ENCODE measurements around the gene HNRNPA1. TPM values are rescaled to one million over a fixed set of nuclear protein-coding genes. Genes with fewer than 3 reads are reported as not detected.
"Not testable (repeated sequence)": the region's sequence is repeated elsewhere in the genome, so short reads cannot be mapped to it uniquely, and the experiment has no call there.

Gene HNRNPA1
- 389 TPM for total RNA-seq
- long read RNA-seq, full-length matches to known transcripts, result 746 of 773 reads
- long read RNA-seq, partial matches to known transcripts, result 11 of 773 reads
- long read RNA-seq, other reads (novel, unspliced or antisense), result 16 of 773 reads

DNA sequence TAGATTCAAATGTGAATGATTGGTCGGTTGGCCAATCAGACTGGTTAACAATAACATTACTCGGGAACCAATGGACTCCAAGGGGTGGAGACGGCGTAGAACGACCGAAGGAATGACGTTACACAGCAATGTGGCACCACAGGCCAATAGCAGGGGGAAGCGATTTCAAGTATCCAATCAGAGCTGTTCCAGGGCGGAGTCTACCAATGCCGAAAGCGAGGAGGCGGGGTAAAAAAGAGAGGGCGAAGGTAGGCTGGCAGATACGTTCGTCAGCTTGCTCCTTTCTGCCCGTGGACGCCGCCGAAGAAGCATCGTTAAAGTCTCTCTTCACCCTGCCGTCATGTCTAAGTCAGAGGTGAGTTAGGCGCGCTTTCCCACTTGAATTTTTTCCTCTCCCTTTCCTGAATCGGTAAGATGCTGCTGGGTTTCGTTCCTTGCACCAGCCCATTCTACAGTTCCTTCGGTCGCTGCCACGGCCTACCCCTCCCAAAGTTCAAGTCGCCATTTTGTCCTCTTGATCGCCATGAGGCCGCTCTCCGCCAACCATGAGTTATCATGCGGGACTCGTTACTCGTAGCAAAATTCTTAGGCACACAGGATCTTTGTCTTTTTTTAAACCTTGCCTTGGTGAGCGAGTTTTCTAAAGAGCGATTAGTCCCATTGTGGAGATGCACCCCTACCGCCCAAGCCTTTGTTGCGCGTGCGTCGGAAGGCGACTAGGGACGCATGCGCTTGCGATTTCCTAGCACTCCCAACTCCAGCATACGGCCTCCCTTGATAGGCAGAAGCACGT is at the start of gene HNRNPA1:
Gene HNRNPA1 (plus strand): TSS at position 259 of the 793 bp plus-strand sequence. CDS start 82 bp downstream, at position 341.
- intact Hi-C loops (cut with DNase I), result no loop called here
- ATAC-seq (ENCODE audit: poor library complexity), result peak; percentile 90
- peak; percentile 93 for DNase-seq

- ATAC-seq (ENCODE audit: poor library complexity); DNase-seq; intact Hi-C loops (cut with DNase I): not testable (repeated sequence)
Observed at GRCh38 chr12:54231269-54231668, 49.3 kb upstream of the HNRNPA1 start.

DNA sequence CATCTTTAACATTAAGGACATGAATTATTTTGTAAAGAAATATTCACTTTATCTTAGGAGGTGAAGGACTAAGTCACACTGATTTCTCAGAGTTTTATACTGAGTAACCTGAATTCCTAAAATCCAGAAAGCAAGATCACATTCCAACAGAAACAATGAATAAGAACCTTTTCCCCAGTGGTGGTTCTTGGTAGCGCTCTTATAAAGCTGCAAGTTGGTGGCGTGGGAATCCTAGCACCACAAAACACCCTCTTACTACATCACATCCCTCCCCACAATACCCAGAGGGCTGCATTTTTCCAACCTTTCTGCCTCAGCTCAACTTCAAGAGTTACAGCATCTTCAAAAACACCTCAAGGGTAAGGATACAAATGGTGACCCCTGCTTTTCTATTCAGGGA is 47.7 kb upstream of the HNRNPA1 start:
- DNase-seq, result no peak
- ATAC-seq (ENCODE audit: poor library complexity), result no peak
- intact Hi-C loops (cut with DNase I), result no loop called here

GRCh38 chr12:54238531-54238930 is 42.0 kb upstream of the HNRNPA1 start:
- intact Hi-C loops (cut with DNase I), result no loop called here
- ATAC-seq (ENCODE audit: poor library complexity), result no peak

GRCh38 chr12:54239620-54240019 is 40.9 kb upstream of the HNRNPA1 start:
- ATAC-seq (ENCODE audit: poor library complexity) (no peak), DNase-seq (no peak)
- intact Hi-C loops (cut with DNase I), result no loop called here

More at GRCh38 chr12:54238531-54238930, 42.0 kb upstream of the HNRNPA1 start:
- DNase-seq, result no peak

GRCh38 chr12:54240129-54240528 is 40.4 kb upstream of the HNRNPA1 start:
- intact Hi-C loops (cut with DNase I), result no loop called here
- DNase-seq, result no peak
- ATAC-seq (ENCODE audit: poor library complexity), result no peak

DNA sequence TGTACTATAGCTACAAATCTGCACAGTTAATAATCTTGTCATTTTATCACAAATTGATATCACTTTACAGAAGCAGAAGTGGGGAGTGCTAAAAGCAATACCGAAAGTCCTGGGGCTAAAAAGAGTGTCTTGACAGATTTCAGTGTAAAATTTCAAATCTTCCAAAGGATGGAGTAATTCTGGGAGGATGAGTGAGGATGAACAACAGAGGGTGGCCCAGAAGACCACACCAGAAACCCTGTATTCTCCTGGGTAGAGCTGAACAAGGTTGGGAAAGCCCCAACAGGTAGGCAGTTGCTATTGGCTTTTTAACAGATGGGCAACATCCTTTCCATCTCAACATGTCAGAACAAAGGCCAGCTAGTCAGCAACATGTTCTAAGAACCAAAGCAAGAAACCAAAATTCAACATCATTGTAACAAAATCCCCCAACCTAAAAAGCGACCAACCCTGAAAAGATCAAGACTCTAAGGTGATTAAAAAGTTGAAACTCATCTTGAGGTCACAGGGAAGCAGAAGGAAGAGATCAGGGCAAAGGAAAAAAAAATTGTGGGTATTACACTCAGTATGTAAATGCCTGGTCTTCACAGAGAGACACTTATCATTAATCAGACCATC is 39.4 kb upstream of the HNRNPA1 start:
- intact Hi-C loops (cut with DNase I), result no loop called here
- no peak for ATAC-seq (ENCODE audit: poor library complexity)
- DNase-seq, result no peak

- ATAC-seq (ENCODE audit: poor library complexity) (peak; percentile 57), DNase-seq (no peak)
- intact Hi-C loops (cut with DNase I), result no loop called here
Observed at GRCh38 chr12:54246011-54246641, 34.4 kb upstream of the HNRNPA1 start.

DNA sequence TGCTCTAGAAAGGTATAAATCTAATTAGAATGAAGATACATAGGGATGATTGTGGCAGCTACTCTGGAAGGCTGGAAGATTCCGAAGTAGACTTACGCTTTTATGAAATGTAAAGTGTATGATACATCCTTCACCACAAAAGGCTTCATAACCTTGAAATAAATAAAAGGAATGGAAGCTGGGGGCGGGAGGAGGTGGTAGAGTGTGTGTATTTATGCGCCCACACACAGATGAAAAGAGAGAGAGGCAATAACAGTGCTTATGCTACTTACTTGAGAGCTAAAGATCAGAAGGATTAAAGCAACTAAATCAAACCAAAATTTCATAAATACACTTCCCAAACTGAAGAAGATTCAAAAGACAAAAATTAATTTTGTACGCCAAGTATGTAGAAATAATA is 31.0 kb upstream of the HNRNPA1 start:
- ATAC-seq (ENCODE audit: poor library complexity), result no peak
- no peak for DNase-seq
- intact Hi-C loops (cut with DNase I), result no loop called here

DNA sequence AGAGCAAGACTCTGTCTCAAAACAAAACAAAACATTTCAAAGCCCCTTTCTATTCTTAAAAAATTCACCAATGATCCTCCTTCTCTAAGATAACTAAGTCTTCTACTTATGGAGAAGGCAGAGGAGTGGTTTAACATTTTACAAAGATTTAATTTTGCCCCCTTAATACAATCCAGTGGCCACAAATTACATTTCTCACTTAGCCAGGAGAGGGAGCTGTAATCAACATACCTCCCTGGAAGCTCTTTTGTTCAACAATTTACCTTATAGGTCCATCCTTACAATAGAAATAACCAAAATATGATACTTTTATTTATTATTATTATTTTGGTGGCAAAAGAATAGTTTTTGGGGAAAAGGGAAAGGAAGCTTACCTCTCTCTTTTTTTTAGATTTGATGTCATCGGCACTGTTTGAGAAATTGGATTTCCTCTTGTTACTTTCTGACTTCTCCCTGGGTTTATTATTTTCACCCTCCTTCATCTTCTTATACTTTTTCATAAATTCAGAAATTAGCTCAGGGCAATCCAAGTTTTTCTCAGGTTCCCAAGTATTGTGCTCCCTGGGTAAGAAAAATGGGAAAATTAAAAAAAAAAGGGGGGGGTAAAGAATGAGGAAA is 28.8 kb upstream of the HNRNPA1 start:
- intact Hi-C loops (cut with DNase I), result no loop called here
- DNase-seq, result no peak
- peak; percentile 45 for ATAC-seq (ENCODE audit: poor library complexity)

DNA sequence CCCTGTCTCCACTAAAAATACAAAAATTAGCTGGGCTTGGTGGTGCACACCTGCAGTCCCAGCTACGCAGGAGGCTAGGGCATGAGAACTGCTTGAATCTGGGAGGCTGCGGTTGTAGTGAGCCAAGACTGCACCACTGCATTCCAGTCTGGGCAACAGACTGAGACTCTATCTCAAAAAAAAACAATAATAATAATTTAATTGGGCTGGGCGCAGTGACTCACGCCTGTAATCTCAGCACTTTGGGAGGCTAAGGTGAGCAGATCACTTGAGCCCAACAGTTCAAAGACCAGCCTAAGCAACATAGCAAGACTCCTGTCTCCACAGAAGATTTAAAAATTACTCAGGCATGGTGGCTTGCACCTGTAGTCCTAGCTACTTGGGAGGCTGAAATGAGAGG is 27.3 kb upstream of the HNRNPA1 start:
- DNase-seq (no peak), ATAC-seq (ENCODE audit: poor library complexity) (no peak)
- intact Hi-C loops (cut with DNase I), result no loop called here

- DNase-seq, result no peak
- intact Hi-C loops (cut with DNase I), result no loop called here
- no peak for ATAC-seq (ENCODE audit: poor library complexity)
Observed at GRCh38 chr12:54257332-54257731, 23.2 kb upstream of the HNRNPA1 start.

DNA sequence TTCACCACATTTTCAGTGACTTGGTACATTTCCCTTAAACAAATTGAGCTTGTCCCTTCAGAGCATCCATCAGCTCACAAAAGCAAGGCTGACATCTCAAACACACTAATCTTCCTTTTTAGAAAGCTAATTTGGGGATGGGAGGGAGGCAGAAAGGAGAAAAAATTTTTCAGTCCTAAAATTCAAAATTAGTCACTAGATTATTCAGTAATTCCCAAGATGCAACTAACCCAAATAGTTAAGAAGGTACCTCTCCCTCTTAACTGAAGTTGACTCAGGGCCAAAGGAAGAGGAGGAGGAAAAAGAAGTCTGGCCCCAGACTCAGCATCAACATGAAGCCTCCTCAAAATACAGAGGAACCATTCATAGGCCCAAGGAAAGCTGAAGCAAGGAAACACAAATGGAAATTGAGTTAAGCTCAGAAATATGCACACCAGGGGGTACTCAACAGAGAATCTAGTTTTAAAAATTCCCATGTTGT is 22.3 kb upstream of the HNRNPA1 start:
- DNase-seq (no peak), ATAC-seq (ENCODE audit: poor library complexity) (no peak)
- intact Hi-C loops (cut with DNase I), result no loop called here

GRCh38 chr12:54259194-54260011 is 21.1 kb upstream of the HNRNPA1 start:
- intact Hi-C loops (cut with DNase I), result no loop called here
- peak; percentile 74 for DNase-seq
- ATAC-seq (ENCODE audit: poor library complexity), result peak; percentile 93

DNA sequence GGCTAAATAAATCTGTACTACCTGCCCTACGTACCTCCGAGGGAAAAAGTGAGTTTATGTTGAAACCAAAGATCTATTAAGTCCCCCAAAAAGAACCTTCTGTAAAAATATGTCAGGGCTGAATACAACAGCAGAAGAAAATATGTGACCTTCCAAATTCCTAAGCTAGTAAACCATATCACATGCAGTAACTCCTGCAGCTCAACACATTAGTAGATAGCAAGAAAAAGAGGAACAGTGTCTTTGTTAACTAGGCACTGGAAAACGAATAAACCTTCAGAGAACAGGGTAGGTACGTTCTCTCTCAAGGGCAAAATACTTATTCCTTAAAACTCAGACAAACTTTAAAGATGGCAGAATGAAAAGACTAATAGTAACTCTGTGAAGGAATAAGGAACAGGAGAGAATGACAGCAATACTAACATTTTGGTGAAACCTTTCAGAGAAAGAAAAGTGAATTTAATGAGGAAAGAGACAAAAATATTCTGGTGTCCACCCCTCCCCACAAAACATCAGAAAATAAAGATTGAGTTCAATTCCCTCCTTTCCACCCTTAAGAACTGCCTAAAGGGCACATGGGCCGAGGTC is 18.6 kb upstream of the HNRNPA1 start:
- DNase-seq, result no peak
- no peak for ATAC-seq (ENCODE audit: poor library complexity)
- intact Hi-C loops (cut with DNase I), result no loop called here

GRCh38 chr12:54262403-54262925 is 18.1 kb upstream of the HNRNPA1 start:
- intact Hi-C loops (cut with DNase I), result no loop called here
- DNase-seq (no peak), ATAC-seq (ENCODE audit: poor library complexity) (no peak)

DNA sequence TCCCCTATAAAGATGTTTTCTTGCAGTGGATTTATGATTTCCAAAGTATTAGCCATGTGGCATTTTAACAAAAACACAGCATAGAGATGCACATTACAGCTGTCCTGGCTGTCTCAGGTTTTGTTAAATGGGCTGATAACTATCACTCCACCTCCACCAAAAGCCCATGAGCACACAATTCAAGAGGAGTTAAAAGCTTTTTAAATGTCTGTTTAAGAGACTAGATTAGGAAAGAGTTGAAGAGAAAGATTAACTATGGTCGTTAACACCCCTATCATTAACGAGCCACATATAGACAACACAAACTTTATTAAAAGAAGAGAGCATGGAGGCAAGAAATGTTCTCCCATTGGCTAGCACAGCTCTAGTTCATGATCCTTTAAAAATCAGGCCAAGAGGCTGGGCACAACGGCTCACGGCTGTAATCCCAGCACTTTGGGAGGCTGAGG is 15.1 kb upstream of the HNRNPA1 start:
- no peak for ATAC-seq (ENCODE audit: poor library complexity)
- intact Hi-C loops (cut with DNase I), result no loop called here
- no peak for DNase-seq

- intact Hi-C loops (cut with DNase I), result no loop called here
- no peak for ATAC-seq (ENCODE audit: poor library complexity)
Observed at GRCh38 chr12:54266852-54267251, 13.7 kb upstream of the HNRNPA1 start.

More at GRCh38 chr12:54266852-54267251, 13.7 kb upstream of the HNRNPA1 start:
- DNase-seq, result no peak

Measured in Right ventricle myocardium superior (tissue), 1 donor.